ENCODE results near the gene TYMS. TPM values are rescaled to one million over a fixed set of nuclear protein-coding genes. Genes with fewer than 3 reads are reported as not detected.
A peak's percentile ranks its signal among the peaks of the same experiment; 100 is the strongest.

Gene TYMS
- total RNA-seq = 100 to 1,000 TPM; 344 to 378 TPM

DNA sequence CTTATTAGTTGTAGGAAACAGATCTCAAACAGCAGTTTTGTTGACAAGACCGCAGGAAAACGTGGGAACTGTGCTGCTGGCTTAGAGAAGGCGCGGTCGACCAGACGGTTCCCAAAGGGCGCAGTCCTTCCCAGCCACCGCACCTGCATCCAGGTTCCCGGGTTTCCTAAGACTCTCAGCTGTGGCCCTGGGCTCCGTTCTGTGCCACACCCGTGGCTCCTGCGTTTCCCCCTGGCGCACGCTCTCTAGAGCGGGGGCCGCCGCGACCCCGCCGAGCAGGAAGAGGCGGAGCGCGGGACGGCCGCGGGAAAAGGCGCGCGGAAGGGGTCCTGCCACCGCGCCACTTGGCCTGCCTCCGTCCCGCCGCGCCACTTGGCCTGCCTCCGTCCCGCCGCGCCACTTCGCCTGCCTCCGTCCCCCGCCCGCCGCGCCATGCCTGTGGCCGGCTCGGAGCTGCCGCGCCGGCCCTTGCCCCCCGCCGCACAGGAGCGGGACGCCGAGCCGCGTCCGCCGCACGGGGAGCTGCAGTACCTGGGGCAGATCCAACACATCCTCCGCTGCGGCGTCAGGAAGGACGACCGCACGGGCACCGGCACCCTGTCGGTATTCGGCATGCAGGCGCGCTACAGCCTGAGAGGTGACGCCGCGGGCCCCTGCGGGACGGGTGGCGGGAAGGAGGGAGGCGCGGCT lies at the start of gene TYMS:
Gene TYMS, plus strand, starts transcription at position 343 of the 690 bp plus-strand sequence. Its CDS starts 90 bp downstream, at position 433.
- peaks cover 10 to 14% of the 10 kb centered on the region in 2 donors for H3K9me3 Mint-ChIP-seq
- H3K27ac Mint-ChIP-seq = peak within 1 kb of the TSS; percentile 89 to 95
- peak; percentile 62 to 69 for DNase-seq (ENCODE audit: low spot score in 2 of 2)
- peak; percentile 49 to 75 for ATAC-seq
- peaks cover 53 to 55% of the 10 kb centered on the region in 2 donors for H3K36me3 Mint-ChIP-seq

GRCh38 chr18:607930-608329 lies 49.5 kb upstream of the TYMS start:
- DNase-seq (ENCODE audit: low spot score in 2 of 2) (no peak), ATAC-seq (no peak)
- H3K27ac Mint-ChIP-seq = no peak overlapping the region
- no peaks in the 10 kb centered on the region for H3K36me3 Mint-ChIP-seq
- H3K9me3 Mint-ChIP-seq = no peaks in the 10 kb centered on the region

DNA sequence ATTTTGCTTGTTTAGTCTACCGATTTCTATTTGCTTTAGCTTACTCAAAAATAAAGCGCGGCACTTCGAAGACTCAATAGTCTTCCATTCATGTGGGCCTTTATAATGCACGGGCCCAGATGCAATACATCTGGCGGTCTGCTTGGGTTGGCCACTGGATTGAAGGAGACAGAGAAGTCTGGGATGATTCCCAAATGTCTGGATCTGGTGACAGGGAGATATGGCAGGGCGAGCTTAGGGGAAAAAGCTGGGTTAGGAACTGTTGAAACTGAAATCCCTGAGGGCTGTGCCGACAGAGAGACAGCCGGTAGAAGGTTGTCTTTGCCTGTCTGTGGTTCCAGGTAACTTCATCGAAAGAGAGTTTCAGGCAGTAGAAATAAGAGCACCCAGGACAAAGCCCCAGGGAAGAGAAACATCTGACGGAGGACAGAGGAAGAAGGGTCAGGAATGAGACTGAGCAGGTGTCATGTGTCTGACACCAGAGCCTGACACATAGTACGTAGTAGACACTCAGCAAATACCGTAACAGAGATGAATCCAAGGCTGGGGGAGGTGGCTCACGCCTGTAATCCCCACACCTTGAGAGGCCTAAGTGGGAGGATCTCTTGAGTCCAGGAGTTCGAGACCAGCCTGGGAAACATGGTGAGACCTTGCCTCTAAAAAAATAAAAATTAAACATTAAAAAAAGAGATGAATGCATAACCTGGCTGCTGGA lies 47.1 kb upstream of the TYMS start:
- Mint-ChIP-seq H3K9me3 (no peaks in the 10 kb centered on the region), H3K27ac (no peak overlapping the region), H3K36me3 (no peaks in the 10 kb centered on the region)
- no peak for DNase-seq (ENCODE audit: low spot score in 2 of 2)
- ATAC-seq = no peak

DNA sequence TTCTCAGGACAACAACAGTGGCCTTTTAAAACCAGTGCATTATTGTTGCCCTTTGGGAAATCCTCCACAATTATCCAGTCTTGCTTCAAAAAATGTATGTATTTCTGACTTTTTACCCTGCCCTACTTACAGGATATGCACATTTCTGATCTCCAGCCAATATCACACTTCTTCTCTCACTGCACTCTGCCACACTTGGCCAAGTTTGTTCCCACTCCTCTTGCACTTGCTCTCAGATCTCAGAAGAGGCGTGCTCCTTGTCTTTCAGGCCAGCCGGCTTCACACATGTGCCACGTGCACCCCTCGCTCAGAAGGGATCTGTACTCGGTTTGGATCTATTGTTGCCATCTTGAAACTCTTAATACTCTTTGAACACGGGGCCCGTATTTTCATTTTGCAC lies 45.3 kb upstream of the TYMS start:
- Mint-ChIP-seq H3K9me3 (no peaks in the 10 kb centered on the region), H3K27ac (peak overlapping the region in 1 of 2 donors; percentile 3), H3K36me3 (no peaks in the 10 kb centered on the region)
- no peak for DNase-seq (ENCODE audit: low spot score in 2 of 2)
- ATAC-seq = no peak

DNA sequence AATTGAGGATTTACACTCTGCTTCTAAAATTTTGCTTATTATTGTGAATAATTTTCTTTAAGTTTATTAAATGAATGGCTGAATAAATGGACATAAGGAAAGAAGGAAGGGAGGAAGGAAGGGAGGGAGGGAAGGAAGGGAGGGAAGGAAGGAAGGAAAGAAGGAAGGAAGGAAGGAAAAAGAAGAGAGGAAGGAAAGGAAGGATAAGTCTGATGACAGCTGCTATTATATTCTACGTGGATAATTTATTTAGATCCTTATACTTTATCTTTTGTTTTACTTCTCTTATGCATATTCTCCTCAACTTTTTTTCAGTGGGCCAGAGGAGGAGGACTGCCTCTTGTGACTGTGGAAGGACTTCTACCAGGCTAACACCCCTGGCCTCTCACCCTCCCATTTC lies 43.3 kb upstream of the TYMS start:
- ATAC-seq (no peak), DNase-seq (ENCODE audit: low spot score in 2 of 2) (no peak)
- no peaks in the 10 kb centered on the region for H3K9me3 Mint-ChIP-seq
- H3K36me3 Mint-ChIP-seq = no peaks in the 10 kb centered on the region
- no peak overlapping the region for H3K27ac Mint-ChIP-seq

DNA sequence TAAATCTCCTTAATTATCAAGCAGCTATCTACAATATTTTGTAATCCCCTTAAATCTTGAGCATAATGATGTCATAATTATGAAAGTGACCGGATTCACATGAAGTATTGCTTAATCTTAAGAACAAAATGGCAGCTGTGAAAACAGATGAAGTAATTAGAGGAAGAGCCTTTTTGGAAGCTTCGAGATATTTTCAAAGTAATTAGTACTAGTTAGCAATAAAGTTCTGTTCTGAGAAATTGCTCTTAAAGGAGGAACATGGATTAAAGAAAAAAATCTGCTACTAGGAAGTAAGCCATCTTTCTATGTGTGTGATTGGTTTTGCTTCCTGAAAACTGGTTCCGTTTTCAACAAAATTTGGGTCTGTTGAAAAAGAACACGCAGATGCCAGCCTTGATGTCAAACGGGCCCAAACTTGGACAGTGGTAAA lies 42.3 kb upstream of the TYMS start:
- Mint-ChIP-seq H3K27ac (no peak overlapping the region), H3K9me3 (no peaks in the 10 kb centered on the region), H3K36me3 (no peaks in the 10 kb centered on the region)
- DNase-seq (ENCODE audit: low spot score in 2 of 2) (no peak), ATAC-seq (no peak)

- Mint-ChIP-seq H3K36me3 (no peaks in the 10 kb centered on the region), H3K27ac (no peak overlapping the region), H3K9me3 (no peaks in the 10 kb centered on the region)
- no peak for ATAC-seq
- DNase-seq (ENCODE audit: low spot score in 2 of 2) = no peak
Measured at GRCh38 chr18:615773-616172, 41.7 kb upstream of the TYMS start.

- Mint-ChIP-seq H3K9me3 (no peaks in the 10 kb centered on the region), H3K27ac (no peak overlapping the region), H3K36me3 (no peaks in the 10 kb centered on the region)
- ATAC-seq (peak in 1 of 2 donors; percentile 54), DNase-seq (ENCODE audit: low spot score in 2 of 2) (no peak)
Measured at GRCh38 chr18:616380-616995, 41.0 kb upstream of the TYMS start.

DNA sequence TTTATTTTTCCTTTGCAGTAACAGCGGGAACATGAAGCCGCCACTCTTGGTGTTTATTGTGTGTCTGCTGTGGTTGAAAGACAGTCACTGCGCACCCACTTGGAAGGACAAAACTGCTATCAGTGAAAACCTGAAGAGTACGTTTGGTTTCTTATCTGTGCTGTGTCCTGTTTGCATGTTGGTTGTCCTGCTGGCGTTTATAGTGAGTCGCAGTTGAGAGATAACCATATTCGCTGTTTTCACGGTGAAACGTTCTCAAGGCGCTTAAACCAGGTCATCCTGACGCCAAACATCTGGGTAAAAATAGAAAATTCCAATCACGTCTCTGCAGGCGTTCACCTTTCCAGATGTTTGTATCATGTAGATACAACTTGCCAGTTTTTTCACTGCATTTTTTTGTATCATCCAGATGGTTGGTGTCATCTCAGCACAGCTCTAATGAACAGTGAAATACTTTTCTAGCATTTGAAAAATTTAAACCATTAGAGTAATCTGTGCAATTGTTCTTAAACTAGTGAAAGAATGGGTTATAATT lies 39.4 kb upstream of the TYMS start:
- no peaks in the 10 kb centered on the region for H3K9me3 Mint-ChIP-seq
- no peak overlapping the region for H3K27ac Mint-ChIP-seq
- ATAC-seq = no peak
- no peaks in the 10 kb centered on the region for H3K36me3 Mint-ChIP-seq
- no peak for DNase-seq (ENCODE audit: low spot score in 2 of 2)

- no peaks in the 10 kb centered on the region for H3K36me3 Mint-ChIP-seq
- H3K27ac Mint-ChIP-seq = no peak overlapping the region
- DNase-seq (ENCODE audit: low spot score in 2 of 2) (no peak), ATAC-seq (no peak)
- H3K9me3 Mint-ChIP-seq = no peaks in the 10 kb centered on the region
Measured at GRCh38 chr18:618618-619017, 38.8 kb upstream of the TYMS start.

GRCh38 chr18:621291-622043 lies 36.0 kb upstream of the TYMS start:
- Mint-ChIP-seq H3K36me3 (no peaks in the 10 kb centered on the region), H3K27ac (no peak overlapping the region), H3K9me3 (no peaks in the 10 kb centered on the region)
- ATAC-seq (no peak), DNase-seq (ENCODE audit: low spot score in 2 of 2) (no peak)

GRCh38 chr18:622289-622688 lies 35.2 kb upstream of the TYMS start:
- DNase-seq (ENCODE audit: low spot score in 2 of 2) (no peak), ATAC-seq (no peak)
- H3K36me3 Mint-ChIP-seq = no peaks in the 10 kb centered on the region
- H3K27ac Mint-ChIP-seq = no peak overlapping the region
- no peaks in the 10 kb centered on the region for H3K9me3 Mint-ChIP-seq

DNA sequence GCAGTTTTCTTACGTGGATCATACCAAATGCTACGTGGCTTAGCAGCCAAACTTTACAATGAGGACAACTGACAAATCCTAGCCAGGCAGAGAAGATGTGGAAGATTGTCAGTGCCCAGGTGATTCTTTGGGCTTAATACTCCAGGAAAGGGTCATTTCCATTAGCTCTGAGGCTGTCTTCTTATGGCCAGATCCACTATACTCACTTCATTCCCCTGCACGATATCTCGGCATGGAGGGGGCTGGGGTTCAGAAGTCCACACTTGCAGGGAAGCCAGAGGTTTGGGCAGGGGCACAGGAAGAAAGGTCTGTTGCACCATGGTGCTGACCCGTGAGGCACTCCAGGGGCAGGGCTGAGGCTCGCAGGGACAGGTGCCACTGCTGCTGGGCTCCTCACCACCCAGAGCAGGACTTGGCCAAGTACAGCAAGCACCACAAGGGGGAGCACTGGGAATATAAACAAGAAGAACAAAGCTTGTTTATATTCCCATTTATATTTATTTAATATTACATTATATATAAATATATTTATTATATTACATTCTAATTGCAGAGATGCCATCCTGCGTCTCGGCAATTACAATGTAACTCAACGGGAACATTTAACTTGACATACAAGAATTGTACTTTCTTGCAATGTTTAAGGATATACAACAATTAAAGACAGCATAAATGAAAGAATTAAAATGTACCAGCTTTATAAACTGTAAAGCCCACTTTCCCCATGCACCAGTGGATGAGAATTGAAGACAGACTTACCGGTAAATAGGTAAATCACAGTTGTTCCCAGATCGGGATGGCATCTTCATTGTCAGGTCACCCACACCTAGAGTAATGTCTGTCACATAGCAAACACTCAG lies 33.5 kb upstream of the TYMS start:
- no peaks in the 10 kb centered on the region for H3K9me3 Mint-ChIP-seq
- H3K27ac Mint-ChIP-seq = no peak overlapping the region
- ATAC-seq = peak; percentile 84 to 87
- DNase-seq (ENCODE audit: low spot score in 2 of 2) = peak in 1 of 2 donors; percentile 55
- no peaks in the 10 kb centered on the region for H3K36me3 Mint-ChIP-seq

DNA sequence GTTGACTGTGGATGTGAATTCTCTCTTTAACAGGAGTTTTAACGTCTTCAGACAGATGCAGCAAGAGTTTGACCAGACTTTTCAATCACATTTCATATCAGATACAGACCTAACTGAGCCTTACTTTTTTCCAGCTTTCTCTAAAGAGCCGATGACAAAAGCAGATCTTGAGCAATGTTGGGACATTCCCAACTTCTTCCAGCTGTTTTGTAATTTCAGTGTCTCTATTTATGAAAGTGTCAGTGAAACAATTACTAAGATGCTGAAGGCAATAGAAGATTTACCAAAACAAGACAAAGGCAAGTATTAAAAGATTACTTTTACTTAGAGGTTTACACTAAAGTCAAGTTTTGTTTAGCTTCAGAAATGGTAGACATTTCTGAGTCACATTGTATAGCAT lies 30.2 kb upstream of the TYMS start:
- H3K36me3 Mint-ChIP-seq = no peaks in the 10 kb centered on the region
- H3K9me3 Mint-ChIP-seq = no peaks in the 10 kb centered on the region
- H3K27ac Mint-ChIP-seq = no peak overlapping the region
- DNase-seq (ENCODE audit: low spot score in 2 of 2) = no peak
- no peak for ATAC-seq

DNA sequence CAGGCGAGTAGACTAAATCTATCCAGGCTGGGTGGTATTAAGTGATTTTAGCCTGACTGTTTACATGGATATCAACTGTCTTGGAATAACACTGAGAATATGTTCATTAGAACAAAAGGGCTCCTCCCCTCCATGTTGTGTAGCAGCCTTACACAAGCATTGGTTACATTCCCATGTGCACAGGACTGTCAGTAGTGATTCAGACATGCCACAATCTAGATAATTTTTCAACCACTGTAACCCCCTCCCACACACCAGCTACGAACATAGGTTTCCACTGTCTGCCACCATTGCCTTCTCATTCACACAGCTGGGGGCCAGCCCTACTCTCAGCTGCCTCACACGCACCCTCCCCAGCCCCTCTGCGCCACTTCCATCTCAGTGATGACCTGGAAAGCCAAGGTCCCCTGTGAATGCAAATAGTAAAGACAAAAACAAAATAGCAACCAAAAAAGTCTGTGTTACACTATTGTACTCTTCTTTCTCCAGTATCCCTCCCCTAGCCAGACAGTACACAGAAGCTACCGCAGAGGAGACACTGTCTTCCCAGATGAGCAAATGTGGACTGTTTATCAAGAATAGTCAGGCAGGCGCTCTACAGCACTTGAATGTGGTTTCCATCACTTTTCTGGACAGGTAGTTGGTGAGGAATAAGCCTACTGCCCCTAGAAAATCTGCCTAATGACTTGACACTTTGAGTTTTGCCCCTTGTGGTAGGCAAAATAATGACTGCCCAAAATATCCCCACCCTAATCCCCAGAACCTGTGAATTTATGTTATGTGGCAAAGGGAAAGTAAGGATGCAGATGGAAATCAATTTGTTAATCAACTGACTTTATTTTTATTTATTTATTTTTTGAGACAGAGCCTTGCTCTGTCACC lies 27.9 kb upstream of the TYMS start:
- H3K27ac Mint-ChIP-seq = no peak overlapping the region
- no peaks in the 10 kb centered on the region for H3K9me3 Mint-ChIP-seq

More for the DNA sequence above, 27.9 kb upstream of the TYMS start:
- peak; percentile 37 to 46 for ATAC-seq
- no peaks in the 10 kb centered on the region for H3K36me3 Mint-ChIP-seq
- DNase-seq (ENCODE audit: low spot score in 2 of 2) = no peak

All from activated naive CD4-positive, alpha-beta T cell treated with anti-CD3 and anti-CD28 coated beads, Interleukin-2, amount 50 U/mL, for 72 hours (primary cell).